ENCODE data around the gene PEX14. TPM values are rescaled to one million over a fixed set of nuclear protein-coding genes. Genes with fewer than 3 reads are reported as not detected.

The PEX14 gene
- total RNA-seq, 2 donors from 2014 or later, result 19.5 to 29.3 TPM

GRCh38 chr1:10593750-10594149 lies 119.0 kb downstream of the PEX14 start:
- intact Hi-C loops (cut with DNase I), result no loop called here
- no peaks in the 10 kb centered on the region for H3K36me3 ChIP-seq
- no peak for TF ChIP-seq CTCF (IDR thresholded peaks at IDR 0.05)
- no peaks in the 10 kb centered on the region for H3K27me3 ChIP-seq
- no peak for DNase-seq
- H3K4me3 ChIP-seq, result no peak overlapping the region
- H3K9ac ChIP-seq (ENCODE audit: low read depth in 2 of 2, low read length in 2 of 2), result no peak overlapping the region
- H3K9me3 ChIP-seq, result no peaks in the 10 kb centered on the region
- H3K4me1 ChIP-seq, result no peaks in the 10 kb centered on the region
- H3K27ac ChIP-seq, result no peak overlapping the region

- H3K36me3 ChIP-seq, result no peaks in the 10 kb centered on the region
- no peaks in the 10 kb centered on the region for H3K9me3 ChIP-seq
- intact Hi-C loops (cut with DNase I), result no loop called here
- H3K4me3 ChIP-seq, result no peak overlapping the region
- H3K27me3 ChIP-seq, result no peaks in the 10 kb centered on the region
- H3K27ac ChIP-seq, result no peak overlapping the region
- TF ChIP-seq CTCF (IDR thresholded peaks at IDR 0.05), result no peak
- H3K9ac ChIP-seq (ENCODE audit: low read depth in 2 of 2, low read length in 2 of 2), result no peak overlapping the region
- H3K4me1 ChIP-seq, result no peaks in the 10 kb centered on the region
- no peak for DNase-seq
These were observed 120.0 kb downstream of the PEX14 start for GRCh38 chr1:10594595-10595223.

- no peak for DNase-seq
- intact Hi-C loops (cut with DNase I), result no loop called here
- TF ChIP-seq CTCF (IDR thresholded peaks at IDR 0.05), result no peak
- H3K9ac ChIP-seq (ENCODE audit: low read depth in 2 of 2, low read length in 2 of 2), result no peak overlapping the region
- H3K4me1 ChIP-seq, result no peaks in the 10 kb centered on the region
- no peaks in the 10 kb centered on the region for H3K27me3 ChIP-seq
- H3K9me3 ChIP-seq, result no peaks in the 10 kb centered on the region
- no peak overlapping the region for H3K4me3 ChIP-seq
- H3K36me3 ChIP-seq, result no peaks in the 10 kb centered on the region
- no peak overlapping the region for H3K27ac ChIP-seq
These were observed 122.0 kb downstream of the PEX14 start for GRCh38 chr1:10596780-10597179.

GRCh38 chr1:10597492-10598388 lies 123.0 kb downstream of the PEX14 start:
- no peak for DNase-seq
- intact Hi-C loops (cut with DNase I), result no loop called here
- no peak for TF ChIP-seq CTCF (IDR thresholded peaks at IDR 0.05)
- H3K4me3 ChIP-seq, result no peak overlapping the region
- no peaks in the 10 kb centered on the region for H3K27me3 ChIP-seq
- no peaks in the 10 kb centered on the region for H3K36me3 ChIP-seq
- H3K9ac ChIP-seq (ENCODE audit: low read depth in 2 of 2, low read length in 2 of 2), result no peak overlapping the region
- no peak overlapping the region for H3K27ac ChIP-seq
- no peaks in the 10 kb centered on the region for H3K4me1 ChIP-seq
- H3K9me3 ChIP-seq, result no peaks in the 10 kb centered on the region

GRCh38 chr1:10598389-10598702 lies 123.6 kb downstream of the PEX14 start:
- Histone ChIP-seq H3K27ac (no peak overlapping the region), H3K9me3 (no peaks in the 10 kb centered on the region), H3K9ac (ENCODE audit: low read depth in 2 of 2, low read length in 2 of 2) (no peak overlapping the region), H3K4me1 (no peaks in the 10 kb centered on the region), H3K27me3 (no peaks in the 10 kb centered on the region), H3K36me3 (no peaks in the 10 kb centered on the region), H3K4me3 (no peak overlapping the region)
- intact Hi-C loops (cut with DNase I), result no loop called here
- TF ChIP-seq CTCF (IDR thresholded peaks at IDR 0.05), result no peak
- no peak for DNase-seq

All from colonic mucosa (tissue), 4 donors.